ENCODE data around the gene GSAP.
A peak's percentile ranks its signal among the peaks of the same experiment; 100 is the strongest.
"Not testable (repeated sequence)": the region's sequence is repeated elsewhere in the genome, so short reads cannot be mapped to it uniquely, and the experiment has no call there.

GSAP gene

GRCh38 chr7:77415823-77416620 lies at the start of gene GSAP:
Gene GSAP, minus strand, starts transcription at chr7:77416349. Its CDS starts 28 bp downstream, at chr7:77416321.
- TF ChIP-seq CTCF (IDR thresholded peaks at IDR 0.05; ENCODE audit: poor library complexity, severe bottlenecking) = peak; percentile 36
- DNase-seq (ENCODE audit: low spot score) (peak; percentile 62), ATAC-seq (ENCODE audit: low read depth) (peak; percentile 76)
- H3K36me3 ChIP-seq (ENCODE audit: low read depth) = no peaks in the 10 kb centered on the region
- peak within 1 kb of the TSS; percentile 14 for H3K27ac ChIP-seq (ENCODE audit: poor library complexity, severe bottlenecking)
- peaks cover 21% of the 10 kb centered on the region for H3K4me1 ChIP-seq (ENCODE audit: insufficient read depth, poor library complexity, severe bottlenecking)
- H3K27me3 ChIP-seq (ENCODE audit: insufficient read depth, poor library complexity, severe bottlenecking) = no peaks in the 10 kb centered on the region
- no peaks in the 10 kb centered on the region for H3K9me3 ChIP-seq (ENCODE audit: severe bottlenecking)
- peak within 1 kb of the TSS; percentile 76 for H3K4me3 ChIP-seq (ENCODE audit: severe bottlenecking)

- no peak for TF ChIP-seq CTCF (IDR thresholded peaks at IDR 0.05; ENCODE audit: poor library complexity, severe bottlenecking)
- H3K27me3 ChIP-seq (ENCODE audit: insufficient read depth, poor library complexity, severe bottlenecking) = no peaks in the 10 kb centered on the region
- no peaks in the 10 kb centered on the region for H3K9me3 ChIP-seq (ENCODE audit: severe bottlenecking)
- H3K4me1 ChIP-seq (ENCODE audit: insufficient read depth, poor library complexity, severe bottlenecking) = no peaks in the 10 kb centered on the region
- ATAC-seq (ENCODE audit: low read depth) (no peak), DNase-seq (ENCODE audit: low spot score) (no peak)
- H3K27ac ChIP-seq (ENCODE audit: poor library complexity, severe bottlenecking) = no peak overlapping the region
- no peaks in the 10 kb centered on the region for H3K36me3 ChIP-seq (ENCODE audit: low read depth)
- H3K4me3 ChIP-seq (ENCODE audit: severe bottlenecking) = no peak overlapping the region
Measured at GRCh38 chr7:77465256-77465655, 49.1 kb upstream of the GSAP start.

GRCh38 chr7:77464589-77464988 lies 48.4 kb upstream of the GSAP start:
- TF ChIP-seq CTCF (IDR thresholded peaks at IDR 0.05; ENCODE audit: poor library complexity, severe bottlenecking) = no peak
- no peak for ATAC-seq (ENCODE audit: low read depth)
- no peak for DNase-seq (ENCODE audit: low spot score)
- no peak overlapping the region for H3K27ac ChIP-seq (ENCODE audit: poor library complexity, severe bottlenecking)
- H3K4me3 ChIP-seq (ENCODE audit: severe bottlenecking) = no peak overlapping the region
- no peaks in the 10 kb centered on the region for H3K4me1 ChIP-seq (ENCODE audit: insufficient read depth, poor library complexity, severe bottlenecking)
- no peaks in the 10 kb centered on the region for H3K27me3 ChIP-seq (ENCODE audit: insufficient read depth, poor library complexity, severe bottlenecking)
- H3K36me3 ChIP-seq (ENCODE audit: low read depth) = no peaks in the 10 kb centered on the region
- H3K9me3 ChIP-seq (ENCODE audit: severe bottlenecking) = no peaks in the 10 kb centered on the region

GRCh38 chr7:77463632-77464031 lies 47.5 kb upstream of the GSAP start:
- not testable (repeated sequence) for H3K4me1 ChIP-seq (ENCODE audit: insufficient read depth, poor library complexity, severe bottlenecking); H3K4me3 ChIP-seq (ENCODE audit: severe bottlenecking); DNase-seq (ENCODE audit: low spot score); H3K27me3 ChIP-seq (ENCODE audit: insufficient read depth, poor library complexity, severe bottlenecking); H3K27ac ChIP-seq (ENCODE audit: poor library complexity, severe bottlenecking); H3K36me3 ChIP-seq (ENCODE audit: low read depth); H3K9me3 ChIP-seq (ENCODE audit: severe bottlenecking)
- peak; percentile 79 for ATAC-seq (ENCODE audit: low read depth)

- no peak overlapping the region for H3K4me3 ChIP-seq (ENCODE audit: severe bottlenecking)
- H3K27me3 ChIP-seq (ENCODE audit: insufficient read depth, poor library complexity, severe bottlenecking) = no peaks in the 10 kb centered on the region
- no peaks in the 10 kb centered on the region for H3K36me3 ChIP-seq (ENCODE audit: low read depth)
- TF ChIP-seq CTCF (IDR thresholded peaks at IDR 0.05; ENCODE audit: poor library complexity, severe bottlenecking) = no peak
- ATAC-seq (ENCODE audit: low read depth) (no peak), DNase-seq (ENCODE audit: low spot score) (no peak)
- H3K4me1 ChIP-seq (ENCODE audit: insufficient read depth, poor library complexity, severe bottlenecking) = peaks cover 5% of the 10 kb centered on the region
- no peak overlapping the region for H3K27ac ChIP-seq (ENCODE audit: poor library complexity, severe bottlenecking)
- H3K9me3 ChIP-seq (ENCODE audit: severe bottlenecking) = no peaks in the 10 kb centered on the region
Measured at GRCh38 chr7:77461842-77462241, 45.7 kb upstream of the GSAP start.

Measured in RWPE2 (cell line).